ENCODE data around the gene SOX8. TPM values are rescaled to one million over a fixed set of nuclear protein-coding genes. Genes with fewer than 3 reads are reported as not detected.

Gene SOX8
- total RNA-seq, 1 donor from 2014 or later: 0.75 TPM

DNA sequence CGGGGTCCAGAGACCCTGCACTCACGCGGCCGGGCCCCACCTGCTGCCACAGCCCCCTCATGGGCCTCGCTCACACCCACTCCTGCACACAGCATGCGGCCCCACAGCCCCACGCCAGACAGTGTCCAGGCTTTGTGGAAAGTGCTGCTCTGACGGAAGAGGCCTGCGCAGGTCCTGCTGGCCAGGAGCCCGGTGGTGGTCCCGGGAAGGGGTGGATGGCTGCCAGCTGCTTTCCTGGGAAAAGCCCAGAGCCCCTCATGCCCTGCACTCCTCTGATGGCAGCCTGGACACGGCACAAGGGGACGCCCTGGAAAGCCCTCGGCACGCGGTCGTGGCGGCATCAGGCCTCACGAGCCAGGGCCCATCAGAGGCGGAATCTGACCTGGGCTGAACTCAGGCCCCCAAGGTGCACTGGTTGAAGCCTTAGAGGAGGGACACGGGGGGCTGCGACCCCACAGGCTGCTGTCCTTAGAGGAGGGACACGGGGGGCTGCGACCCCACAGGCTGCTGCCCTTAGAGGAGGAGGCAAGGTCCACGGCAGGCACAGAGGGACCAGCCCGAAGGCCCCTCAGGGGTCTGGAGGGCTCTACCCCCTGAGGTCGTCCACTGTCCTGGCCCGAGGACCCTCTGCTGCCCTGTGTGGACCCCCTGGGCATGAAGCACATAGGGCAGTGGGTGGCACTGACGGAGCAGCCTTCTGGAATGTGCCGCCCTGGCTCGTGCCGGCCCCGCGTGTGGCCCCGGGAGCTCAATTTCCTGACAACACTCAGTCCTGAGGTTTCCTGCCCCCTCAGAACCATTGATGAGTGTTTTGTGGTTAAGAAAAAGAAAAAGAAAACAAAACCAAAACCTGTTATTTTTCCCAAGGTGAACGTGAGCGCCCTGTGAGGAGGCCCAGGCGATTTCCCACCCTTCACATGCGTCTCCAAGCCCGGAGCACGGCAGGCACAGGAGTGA lies 22.1 kb downstream of the SOX8 start:
- Histone ChIP-seq H3K27ac (no peak overlapping the region), H3K4me1 (no peaks in the 10 kb centered on the region), H3K36me3 (no peaks in the 10 kb centered on the region), H3K27me3 (no peaks in the 10 kb centered on the region), H3K4me3 (no peak overlapping the region), H3K79me2 (ENCODE audit: low read depth) (no peaks in the 10 kb centered on the region), H4K20me1 (ENCODE audit: low read depth) (no peaks in the 10 kb centered on the region), H3K9ac (no peak overlapping the region), H3F3A (ENCODE audit: low read depth) (no peaks in the 10 kb centered on the region), H3K4me2 (no peak overlapping the region), H3K9me3 (ENCODE audit: low read depth) (no peaks in the 10 kb centered on the region), H2AFZ (replicated peaks) (no peak overlapping the region)
- peaks cover 20% of the 10 kb centered on the region for H3K27me3 Mint-ChIP-seq (ENCODE audit: insufficient read depth, low read depth)
- peaks cover 2% of the 10 kb centered on the region for H3K36me3 Mint-ChIP-seq
- no peak overlapping the region for H3K4me3 Mint-ChIP-seq
- H3K4me1 Mint-ChIP-seq: peaks cover 14% of the 10 kb centered on the region
- DNase-seq (ENCODE audit: low spot score): no peak
- H3K27ac Mint-ChIP-seq: no peak overlapping the region
- TF ChIP-seq EZH2 (IDR thresholded peaks at IDR 0.05) (no peak), EZH2phosphoT487 (IDR thresholded peaks at IDR 0.05) (no peak)
- TF ChIP-seq, protein P1, sequence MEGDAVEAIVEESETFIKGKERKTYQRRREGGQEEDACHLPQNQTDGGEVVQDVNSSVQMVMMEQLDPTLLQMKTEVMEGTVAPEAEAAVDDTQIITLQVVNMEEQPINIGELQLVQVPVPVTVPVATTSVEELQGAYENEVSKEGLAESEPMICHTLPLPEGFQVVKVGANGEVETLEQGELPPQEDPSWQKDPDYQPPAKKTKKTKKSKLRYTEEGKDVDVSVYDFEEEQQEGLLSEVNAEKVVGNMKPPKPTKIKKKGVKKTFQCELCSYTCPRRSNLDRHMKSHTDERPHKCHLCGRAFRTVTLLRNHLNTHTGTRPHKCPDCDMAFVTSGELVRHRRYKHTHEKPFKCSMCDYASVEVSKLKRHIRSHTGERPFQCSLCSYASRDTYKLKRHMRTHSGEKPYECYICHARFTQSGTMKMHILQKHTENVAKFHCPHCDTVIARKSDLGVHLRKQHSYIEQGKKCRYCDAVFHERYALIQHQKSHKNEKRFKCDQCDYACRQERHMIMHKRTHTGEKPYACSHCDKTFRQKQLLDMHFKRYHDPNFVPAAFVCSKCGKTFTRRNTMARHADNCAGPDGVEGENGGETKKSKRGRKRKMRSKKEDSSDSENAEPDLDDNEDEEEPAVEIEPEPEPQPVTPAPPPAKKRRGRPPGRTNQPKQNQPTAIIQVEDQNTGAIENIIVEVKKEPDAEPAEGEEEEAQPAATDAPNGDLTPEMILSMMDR (IDR thresholded peaks at IDR 0.05): no peak
- H3K9me3 Mint-ChIP-seq: peaks cover 3% of the 10 kb centered on the region

DNA sequence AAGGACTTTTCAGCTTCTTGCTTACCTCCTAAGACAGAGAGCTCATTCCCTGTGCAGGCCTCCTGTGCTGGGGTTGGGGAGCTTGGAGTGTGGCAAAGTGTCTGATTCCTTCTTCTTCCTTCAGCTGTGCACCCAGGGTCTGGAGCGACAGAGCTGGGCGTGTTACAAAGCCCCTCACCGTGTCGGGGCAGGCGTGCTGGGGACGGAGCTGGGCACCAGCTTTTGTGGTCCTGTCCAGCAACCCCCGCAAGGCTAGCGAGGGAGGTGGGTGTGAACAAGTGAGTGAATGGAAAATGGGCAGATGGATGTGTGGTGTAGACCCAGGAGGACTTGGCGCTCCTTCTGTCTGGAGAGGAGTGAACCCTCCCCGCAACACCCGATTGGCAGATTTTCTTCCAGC lies 23.7 kb downstream of the SOX8 start:
- H3K27me3 ChIP-seq: no peaks in the 10 kb centered on the region
- Mint-ChIP-seq H3K9me3 (peaks cover 3% of the 10 kb centered on the region), H3K4me3 (no peak overlapping the region), H3K36me3 (peaks cover 3% of the 10 kb centered on the region), H3K27me3 (ENCODE audit: insufficient read depth, low read depth) (peaks cover 21% of the 10 kb centered on the region), H3K27ac (no peak overlapping the region), H3K4me1 (peaks cover 11% of the 10 kb centered on the region)
- H2AFZ ChIP-seq (replicated peaks): no peak overlapping the region
- H3K79me2 ChIP-seq (ENCODE audit: low read depth): no peaks in the 10 kb centered on the region
- no peak overlapping the region for H3K4me2 ChIP-seq
- DNase-seq (ENCODE audit: low spot score): no peak
- H3K9ac ChIP-seq: no peak overlapping the region
- no peaks in the 10 kb centered on the region for H3K4me1 ChIP-seq
- no peaks in the 10 kb centered on the region for H3K36me3 ChIP-seq
- TF ChIP-seq, protein P1 (IDR thresholded peaks at IDR 0.05): no peak
- TF ChIP-seq EZH2phosphoT487 (IDR thresholded peaks at IDR 0.05) (no peak), EZH2 (IDR thresholded peaks at IDR 0.05) (no peak)
- H4K20me1 ChIP-seq (ENCODE audit: low read depth): no peaks in the 10 kb centered on the region
- H3K9me3 ChIP-seq (ENCODE audit: low read depth): no peaks in the 10 kb centered on the region
- no peaks in the 10 kb centered on the region for H3F3A ChIP-seq (ENCODE audit: low read depth)
- H3K4me3 ChIP-seq: no peak overlapping the region
- H3K27ac ChIP-seq: no peak overlapping the region

DNA sequence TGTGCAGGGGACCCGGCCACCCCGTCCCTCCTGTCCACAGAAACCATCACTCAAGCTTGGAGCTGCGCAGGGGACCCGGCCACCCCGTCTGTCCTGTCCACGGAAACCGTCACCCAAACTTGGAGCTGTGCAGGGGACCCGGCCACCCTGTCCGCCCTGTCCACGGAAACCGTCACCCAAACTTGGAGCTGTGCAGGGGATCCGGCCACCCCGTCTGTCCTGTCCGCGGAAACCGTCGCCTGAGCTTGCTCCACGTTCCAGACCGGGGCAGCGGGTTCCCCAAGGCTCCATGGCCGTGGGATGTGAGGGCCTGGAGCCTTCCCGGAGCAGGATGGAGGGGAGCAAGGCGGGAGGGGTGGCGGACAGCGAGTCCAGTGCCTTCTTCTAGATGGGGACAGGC lies 25.2 kb downstream of the SOX8 start:
- H3K27me3 ChIP-seq: no peaks in the 10 kb centered on the region
- Mint-ChIP-seq H3K4me3 (no peak overlapping the region), H3K36me3 (peaks cover 2% of the 10 kb centered on the region), H3K27me3 (ENCODE audit: insufficient read depth, low read depth) (peaks cover 19% of the 10 kb centered on the region), H3K27ac (no peak overlapping the region), H3K4me1 (peaks cover 13% of the 10 kb centered on the region), H3K9me3 (no peaks in the 10 kb centered on the region)
- no peaks in the 10 kb centered on the region for H4K20me1 ChIP-seq (ENCODE audit: low read depth)
- TF ChIP-seq, protein P1 (IDR thresholded peaks at IDR 0.05): no peak
- no peak for TF ChIP-seq EZH2phosphoT487 (IDR thresholded peaks at IDR 0.05)
- TF ChIP-seq EZH2 (IDR thresholded peaks at IDR 0.05): no peak
- H3F3A ChIP-seq (ENCODE audit: low read depth): no peaks in the 10 kb centered on the region
- no peak overlapping the region for H3K9ac ChIP-seq
- no peaks in the 10 kb centered on the region for H3K79me2 ChIP-seq (ENCODE audit: low read depth)
- no peak for DNase-seq (ENCODE audit: low spot score)
- no peak overlapping the region for H2AFZ ChIP-seq (replicated peaks)
- H3K27ac ChIP-seq: no peak overlapping the region
- H3K4me2 ChIP-seq: no peak overlapping the region
- H3K36me3 ChIP-seq: no peaks in the 10 kb centered on the region
- no peaks in the 10 kb centered on the region for H3K9me3 ChIP-seq (ENCODE audit: low read depth)
- no peak overlapping the region for H3K4me3 ChIP-seq
- no peaks in the 10 kb centered on the region for H3K4me1 ChIP-seq

All from neural progenitor cell (in vitro differentiated cells).